ENCODE results near the gene B4GALT2. TPM values are rescaled to one million over a fixed set of nuclear protein-coding genes. Genes with fewer than 3 reads are reported as not detected.

Gene B4GALT2
- total RNA-seq, 1 experiment from 2014 or later = 76.8 TPM

- CTCF ChIA-PET = interaction anchor here (1.2 kb wide), 1 partner anchor 29 kb away, joined by 3 read pairs; no protein-coding TSS in a partner anchor
These were observed 54.7 kb downstream of the B4GALT2 start for GRCh38 chr1:44033756-44034155.

More at GRCh38 chr1:44033756-44034155, 54.7 kb downstream of the B4GALT2 start:
- RAD21 ChIA-PET (ENCODE audit: low non-redundant PET in 1 of 2, low total read pairs in 2 of 2, uncharacterized antibody in 2 of 2, unreplicated experiment in 2 of 2) = no interaction called here
- no peaks in the 10 kb centered on the region for H3K27me3 ChIP-seq (ENCODE audit: insufficient read depth, low read length)
- no peaks in the 10 kb centered on the region for H3K9me3 ChIP-seq (ENCODE audit: control insufficient read depth in 1 of 2, insufficient read depth in 1 of 2, low read depth in 1 of 2, low read length in 2 of 2)
- no peaks in the 10 kb centered on the region for H3K36me3 ChIP-seq (ENCODE audit: control insufficient read depth in 1 of 2, insufficient read depth in 2 of 2, low read length in 2 of 2)
- no peak overlapping the region for H2AFZ ChIP-seq (ENCODE audit: low read depth, low read length, poor library complexity, severe bottlenecking)
- DNase-seq (ENCODE audit: low read depth, low spot score) (no peak), ATAC-seq (no peak)
- TF ChIP-seq SIN3A (IDR thresholded peaks at IDR 0.05; ENCODE audit: low read depth) (no peak), SP1 (IDR thresholded peaks at IDR 0.05; ENCODE audit: low read depth) (no peak), ATF3 (IDR thresholded peaks at IDR 0.05) (no peak), CEBPB (IDR thresholded peaks at IDR 0.05; ENCODE audit: low read depth) (no peak), EZH2phosphoT487 (IDR thresholded peaks at IDR 0.05; ENCODE audit: borderline replicate concordance) (no peak), SRF (IDR thresholded peaks at IDR 0.05; ENCODE audit: low read depth) (no peak), POLR2AphosphoS5 (IDR thresholded peaks at IDR 0.05; ENCODE audit: low read depth, low read length) (no peak), ELF1 (IDR thresholded peaks at IDR 0.05; ENCODE audit: borderline replicate concordance, low read depth) (no peak), CBX3 (IDR thresholded peaks at IDR 0.05; ENCODE audit: low read depth) (no peak), ZBTB33 (IDR thresholded peaks at IDR 0.05; ENCODE audit: extremely low read depth, insufficient replicate concordance, low read length) (no peak), YY1 (IDR thresholded peaks at IDR 0.05; ENCODE audit: extremely low read depth, insufficient replicate concordance, low read depth, low read length) (no peak), ZNF274 (IDR thresholded peaks at IDR 0.05; ENCODE audit: low read depth, low read length) (no peak), EGR1 (IDR thresholded peaks at IDR 0.05; ENCODE audit: low read depth) (no peak), FOSL1 (IDR thresholded peaks at IDR 0.05; ENCODE audit: low read depth) (no peak), POLR2A (IDR thresholded peaks at IDR 0.05; ENCODE audit: borderline replicate concordance, extremely low read depth, insufficient read depth, insufficient read length) (no peak), CTCF (IDR thresholded peaks at IDR 0.05 in 2 of 3, conservative IDR thresholded peaks at IDR 0.05 in 1 of 3; ENCODE audit: borderline replicate concordance in 1 of 3, insufficient read depth in 1 of 3, low read depth in 2 of 3, low read length in 2 of 3) (no peak), JUND (IDR thresholded peaks at IDR 0.05) (no peak), RAD21 (IDR thresholded peaks at IDR 0.05; ENCODE audit: low read depth) (no peak), EZH2 (IDR thresholded peaks at IDR 0.05) (no peak), ZFX (IDR thresholded peaks at IDR 0.05) (no peak)
- no TSS peak for BruUV-seq (replicated peaks)
- POLR2A ChIA-PET = interaction anchor here (0.8 to 0.9 kb wide), 2 partner anchors 9 to 14 kb away, joined by 3 read pairs; no protein-coding TSS in a partner anchor
- H3K9ac ChIP-seq (ENCODE audit: low read length) = no peak overlapping the region
- H3K27ac ChIP-seq (ENCODE audit: low read depth, low read length) = no peak overlapping the region
- intact Hi-C loops (cut with micrococcal nuclease) = loop anchor here (10.0 kb wide), 1 partner anchor 809 kb away; no protein-coding TSS in a partner anchor
- no peaks in the 10 kb centered on the region for H4K20me1 ChIP-seq (ENCODE audit: insufficient read depth)
- no peak overlapping the region for H3K4me2 ChIP-seq (ENCODE audit: low read length)
- peaks cover 26 to 33% of the 10 kb centered on the region in 2 experiments for H3K4me1 ChIP-seq (ENCODE audit: control insufficient read depth in 1 of 2, insufficient read depth in 2 of 2, low read length in 2 of 2)
- H3K4me3 ChIP-seq (replicated peaks in 1 of 2; ENCODE audit: low read depth in 1 of 2, low read length in 2 of 2) = no peak overlapping the region
- no peaks in the 10 kb centered on the region for H3K9me2 ChIP-seq (ENCODE audit: insufficient read depth)
- no peaks in the 10 kb centered on the region for H3K79me2 ChIP-seq (ENCODE audit: insufficient read depth, low read length)

All from HCT116 (cell line).